ES-I3 (cell line): ENCODE data around the gene CFAP298.
A peak's percentile ranks its signal among the peaks of the same experiment; 100 is the strongest.
"Not testable (repeated sequence)": the region's sequence is repeated elsewhere in the genome, so short reads cannot be mapped to it uniquely, and the experiment has no call there.

Source experiments
- H3K36me3 ChIP-seq: 2 replicates; pipeline ENCODE4 v1.6.1; 2013; ENCODE audit warnings: mild to moderate bottlenecking, low read length, control low read depth, moderate library complexity; ENCODE audit not compliant: insufficient read depth
- H3K4me1 ChIP-seq: 2 replicates; pipeline ENCODE4 v1.6.1; 2013; ENCODE audit warnings: mild to moderate bottlenecking, control low read depth, low read length; ENCODE audit not compliant: insufficient read depth
- H3K9ac ChIP-seq: 2 replicates; pipeline ENCODE4 v1.6.1; 2013; ENCODE audit warnings: low read depth, mild to moderate bottlenecking, low read length, moderate library complexity
- H3K9me3 ChIP-seq: 2 replicates; pipeline ENCODE4 v1.6.1; 2013; ENCODE audit warnings: mild to moderate bottlenecking, low read length, moderate library complexity; ENCODE audit not compliant: control insufficient read depth, insufficient read depth

CFAP298 gene

GRCh38 chr21:32612075-32612998, at the start of gene CFAP298:
Gene CFAP298 (minus strand): TSS chr21:32612377. CDS start chr21:32612243, 134 bp downstream.
- Histone ChIP-seq H3K9ac (peak within 1 kb of the TSS; percentile 96), H3K36me3 (peaks cover 4% of the 10 kb centered on the region; the same call in 1 of the 2 replicates), H3K9me3 (no peaks in the 10 kb centered on the region), H3K4me1 (no peaks in the 10 kb centered on the region)

DNA sequence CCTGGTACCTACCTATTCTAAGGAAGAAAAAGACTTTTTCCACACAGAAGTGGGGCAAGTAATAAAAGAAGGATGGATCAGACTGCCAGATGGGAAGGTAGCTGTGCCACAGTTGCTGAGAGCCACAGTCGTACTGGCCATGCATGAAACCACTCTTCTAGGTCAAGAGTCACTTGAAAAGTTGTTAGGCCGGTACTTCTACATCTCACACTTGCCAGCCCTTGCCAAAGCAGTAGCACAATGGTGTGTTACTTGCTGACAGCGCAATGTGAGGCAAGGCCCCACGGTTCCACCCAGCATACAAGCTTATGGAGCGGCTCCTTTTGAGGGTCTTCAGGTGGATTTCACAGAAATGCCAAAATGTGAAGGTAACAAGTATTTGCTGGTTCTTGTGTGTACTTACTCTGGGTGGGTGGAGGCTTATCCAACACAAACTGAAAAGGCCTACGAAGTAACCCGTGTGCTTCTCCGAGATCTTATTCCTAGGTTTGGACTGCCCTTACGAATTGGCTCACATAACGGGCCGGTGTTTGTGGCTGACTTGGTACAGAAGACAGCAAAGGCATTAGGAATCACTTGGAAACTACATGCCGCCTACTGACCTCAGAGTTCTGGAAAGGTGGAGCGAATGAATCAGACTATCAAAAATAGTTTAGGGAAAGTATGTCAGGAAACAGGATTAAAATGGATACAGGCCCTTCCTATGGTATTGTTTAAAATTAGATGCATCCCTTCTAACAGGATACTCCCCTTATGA, 49.0 kb upstream of the CFAP298 start:
- H3K9ac ChIP-seq, H3K36me3 ChIP-seq, H3K9me3 ChIP-seq, H3K4me1 ChIP-seq: not testable (repeated sequence)

- H3K9me3 ChIP-seq: 0 out of 2 replicates have a peak, but pooled peaks cover 2% of the 10 kb centered on the region
- no peaks in the 10 kb centered on the region for H3K36me3 ChIP-seq
- H3K4me1 ChIP-seq: no peaks in the 10 kb centered on the region
- H3K9ac ChIP-seq: no peak overlapping the region
These were observed 46.3 kb upstream of the CFAP298 start for GRCh38 chr21:32658524-32658923.

DNA sequence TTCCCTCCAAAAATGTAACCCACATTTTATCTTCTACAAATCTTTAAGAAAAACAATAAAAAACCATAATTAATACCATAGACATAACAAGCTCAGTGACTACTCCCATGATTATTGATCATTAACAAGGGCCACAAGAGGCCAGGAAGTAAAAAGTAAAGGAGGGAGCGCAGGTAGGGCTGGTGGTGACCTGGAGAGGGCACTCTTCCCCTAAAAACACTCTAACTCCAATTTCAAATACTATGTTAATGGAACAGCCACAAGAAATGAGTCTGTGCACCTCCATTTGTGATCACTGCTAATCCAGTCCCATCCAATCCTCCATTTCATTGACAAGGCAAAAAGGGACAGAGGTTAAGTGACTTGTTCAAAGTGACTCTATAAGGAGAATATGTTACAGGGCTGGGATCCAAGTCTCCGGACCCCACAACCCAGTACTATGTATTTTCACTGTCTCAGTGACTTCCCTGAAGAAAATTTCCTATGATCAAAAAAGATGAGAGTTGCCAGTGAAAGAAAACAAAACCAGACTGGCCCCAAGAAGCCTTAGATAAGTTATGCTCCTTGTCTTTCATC, 41.2 kb upstream of the CFAP298 start:
- no peak overlapping the region for H3K9ac ChIP-seq
- H3K36me3 ChIP-seq: no peaks in the 10 kb centered on the region
- H3K4me1 ChIP-seq: no peaks in the 10 kb centered on the region
- no peaks in the 10 kb centered on the region for H3K9me3 ChIP-seq

DNA sequence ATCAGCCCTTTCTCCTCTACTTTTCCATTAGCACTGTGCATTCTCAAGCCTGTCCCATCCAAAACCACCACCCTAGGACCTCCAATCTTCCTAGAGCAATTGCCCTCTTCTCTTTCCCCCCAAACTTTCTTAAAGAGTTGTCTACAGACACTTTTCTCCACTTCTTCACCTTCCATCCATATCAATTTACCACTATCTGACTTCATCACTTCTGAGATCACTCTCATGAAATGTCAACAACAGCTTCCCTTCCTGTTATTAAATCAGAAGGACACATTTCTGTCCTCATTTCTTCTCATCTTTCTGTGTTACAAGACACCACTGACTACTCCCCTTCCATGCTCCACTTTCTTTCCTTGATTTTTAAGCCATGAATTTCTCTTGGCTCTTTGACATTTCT, 36.0 kb upstream of the CFAP298 start:
- Histone ChIP-seq H3K4me1 (peaks cover 7% of the 10 kb centered on the region; the same call in 1 of the 2 replicates), H3K9me3 (no peaks in the 10 kb centered on the region), H3K36me3 (no peaks in the 10 kb centered on the region), H3K9ac (no peak overlapping the region)

GRCh38 chr21:32645261-32646182, 33.3 kb upstream of the CFAP298 start:
- Histone ChIP-seq H3K9me3 (no peaks in the 10 kb centered on the region), H3K36me3 (no peaks in the 10 kb centered on the region), H3K9ac (no peak overlapping the region; the same call in 1 of the 2 replicates), H3K4me1 (peaks cover 7% of the 10 kb centered on the region; the same call in 1 of the 2 replicates)

- peaks cover 7% of the 10 kb centered on the region; the same call in 1 of the 2 replicates for H3K4me1 ChIP-seq
- no peaks in the 10 kb centered on the region for H3K36me3 ChIP-seq
- H3K9ac ChIP-seq: no peak overlapping the region
- no peaks in the 10 kb centered on the region for H3K9me3 ChIP-seq
These were observed 29.8 kb upstream of the CFAP298 start for GRCh38 chr21:32641710-32642698.

GRCh38 chr21:32626621-32627196, 14.5 kb upstream of the CFAP298 start:
- H3K36me3 ChIP-seq: no peaks in the 10 kb centered on the region
- H3K4me1 ChIP-seq: no peaks in the 10 kb centered on the region
- H3K9ac ChIP-seq: no peak overlapping the region
- H3K9me3 ChIP-seq: no peaks in the 10 kb centered on the region

DNA sequence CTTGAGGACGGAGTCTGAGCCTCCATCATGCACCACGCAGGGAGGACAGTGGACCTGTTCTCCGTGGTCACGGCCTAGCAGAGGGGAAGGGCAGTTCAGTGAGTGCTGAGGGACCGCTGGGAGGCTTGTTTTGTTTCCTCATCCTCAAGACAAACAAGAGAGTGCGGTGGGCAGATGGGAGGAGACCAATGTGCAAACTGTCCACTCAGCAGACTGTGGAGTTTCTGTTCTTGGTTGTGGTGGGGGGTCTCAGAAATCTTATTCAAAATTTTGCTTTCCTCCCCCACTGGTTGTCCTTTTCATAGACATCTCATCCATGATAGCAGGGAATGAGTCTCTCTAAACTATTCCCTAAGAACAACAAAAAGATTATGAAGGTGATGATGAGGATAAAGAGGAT, 6.0 kb upstream of the CFAP298 start:
- H3K9ac ChIP-seq, H3K4me1 ChIP-seq, H3K36me3 ChIP-seq, H3K9me3 ChIP-seq: not testable (repeated sequence)

GRCh38 chr21:32613436-32614043, 1.4 kb upstream of the CFAP298 start:
- Histone ChIP-seq H3K9me3 (no peaks in the 10 kb centered on the region), H3K9ac (peak overlapping the region; percentile 96; the same call in 1 of the 2 replicates), H3K4me1 (no peaks in the 10 kb centered on the region), H3K36me3 (peaks cover 4% of the 10 kb centered on the region; the same call in 1 of the 2 replicates)

- Histone ChIP-seq H3K4me1 (no peaks in the 10 kb centered on the region), H3K9ac (peak overlapping the region; percentile 96), H3K36me3 (peaks cover 4% of the 10 kb centered on the region; the same call in 1 of the 2 replicates), H3K9me3 (no peaks in the 10 kb centered on the region)
These were observed 791 bp upstream of the CFAP298 start for GRCh38 chr21:32612999-32613337.

GRCh38 chr21:32611471-32611997, 643 bp downstream of the CFAP298 start:
- no peaks in the 10 kb centered on the region for H3K4me1 ChIP-seq
- peak overlapping the region; percentile 96 for H3K9ac ChIP-seq
- H3K9me3 ChIP-seq: no peaks in the 10 kb centered on the region
- H3K36me3 ChIP-seq: peaks cover 4% of the 10 kb centered on the region; the same call in 1 of the 2 replicates
